GM19043 (cell line): ENCODE results near the gene EMSY.
"Not testable (repeated sequence)": the region's sequence is repeated elsewhere in the genome, so short reads cannot be mapped to it uniquely, and the experiment has no call there.

ENCODE experiments used
- ATAC-seq: cut with Tn5 transposase; IDR thresholded peaks from one replicate; pipeline ENCODE4 v1.9.1; 2021; ENCODE audit warnings: low read depth; ENCODE audit not compliant: unreplicated experiment

The EMSY gene

DNA sequence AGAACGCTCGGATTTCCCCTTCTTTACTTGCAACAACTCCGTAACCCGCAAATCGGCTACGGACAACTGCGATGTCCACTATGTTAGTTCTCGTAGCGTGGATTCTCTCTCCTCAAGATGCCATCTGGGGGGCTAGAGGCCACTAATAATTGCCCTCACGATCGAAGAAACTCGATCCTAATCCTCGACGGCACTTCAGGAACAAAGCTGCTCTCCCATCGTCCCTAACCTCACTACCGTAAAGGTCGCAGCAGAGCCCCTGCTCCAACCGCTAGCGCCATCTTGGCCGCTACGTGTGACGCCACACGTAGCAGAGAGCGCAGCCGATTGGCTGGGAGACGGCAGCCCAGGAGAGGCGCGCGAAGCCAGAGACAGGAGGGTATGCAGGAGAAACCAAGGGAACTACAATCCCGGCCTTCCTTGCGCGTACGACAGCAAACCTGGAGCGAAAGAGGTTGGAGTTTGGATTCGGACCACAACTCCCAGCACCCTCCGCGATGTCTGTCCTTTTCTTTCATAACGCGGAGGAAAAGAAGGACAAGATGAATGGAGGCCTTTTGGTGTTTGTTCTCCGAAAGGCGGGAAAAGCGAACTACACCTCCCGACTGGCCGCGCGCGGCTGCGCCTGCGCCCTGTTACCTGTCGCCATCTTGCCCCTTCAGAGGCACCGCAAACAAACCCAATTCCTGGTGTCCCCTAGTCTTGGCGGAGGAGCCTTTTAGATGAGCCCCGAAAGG is at the start of gene EMSY:
TSS of gene EMSY (plus strand) at position 635 of the 737 bp plus-strand sequence. CDS start 1,921 bp downstream, outside the sequence.
- peak; percentile 96 for ATAC-seq

- no peak for ATAC-seq
These were observed 49.5 kb upstream of the EMSY start for GRCh38 chr11:76395296-76395695.

GRCh38 chr11:76397383-76397782 is 47.4 kb upstream of the EMSY start:
- peak; percentile 53 for ATAC-seq

GRCh38 chr11:76400967-76401366 is 43.9 kb upstream of the EMSY start:
- ATAC-seq = no peak

GRCh38 chr11:76401484-76401883 is 43.3 kb upstream of the EMSY start:
- not testable (repeated sequence) for ATAC-seq

DNA sequence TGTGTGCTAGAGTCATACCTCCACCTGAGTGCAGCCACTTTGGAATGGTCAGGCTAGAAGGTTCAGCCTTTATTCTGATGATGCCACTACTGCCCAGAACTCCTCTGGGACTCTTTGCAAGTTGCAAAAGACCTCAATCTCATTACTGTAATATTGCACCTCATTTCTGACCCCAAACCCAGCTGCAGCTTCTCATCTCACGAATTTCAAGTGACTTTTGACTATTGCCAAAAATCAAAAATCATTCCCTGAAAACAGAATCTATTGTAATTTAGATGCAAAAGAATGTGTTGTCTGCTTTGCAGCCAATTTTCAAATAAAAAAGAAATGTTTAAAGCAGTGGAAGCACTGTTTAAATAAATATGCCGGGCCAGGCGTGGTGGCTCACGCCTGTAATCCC is 38.5 kb upstream of the EMSY start:
- no peak for ATAC-seq

DNA sequence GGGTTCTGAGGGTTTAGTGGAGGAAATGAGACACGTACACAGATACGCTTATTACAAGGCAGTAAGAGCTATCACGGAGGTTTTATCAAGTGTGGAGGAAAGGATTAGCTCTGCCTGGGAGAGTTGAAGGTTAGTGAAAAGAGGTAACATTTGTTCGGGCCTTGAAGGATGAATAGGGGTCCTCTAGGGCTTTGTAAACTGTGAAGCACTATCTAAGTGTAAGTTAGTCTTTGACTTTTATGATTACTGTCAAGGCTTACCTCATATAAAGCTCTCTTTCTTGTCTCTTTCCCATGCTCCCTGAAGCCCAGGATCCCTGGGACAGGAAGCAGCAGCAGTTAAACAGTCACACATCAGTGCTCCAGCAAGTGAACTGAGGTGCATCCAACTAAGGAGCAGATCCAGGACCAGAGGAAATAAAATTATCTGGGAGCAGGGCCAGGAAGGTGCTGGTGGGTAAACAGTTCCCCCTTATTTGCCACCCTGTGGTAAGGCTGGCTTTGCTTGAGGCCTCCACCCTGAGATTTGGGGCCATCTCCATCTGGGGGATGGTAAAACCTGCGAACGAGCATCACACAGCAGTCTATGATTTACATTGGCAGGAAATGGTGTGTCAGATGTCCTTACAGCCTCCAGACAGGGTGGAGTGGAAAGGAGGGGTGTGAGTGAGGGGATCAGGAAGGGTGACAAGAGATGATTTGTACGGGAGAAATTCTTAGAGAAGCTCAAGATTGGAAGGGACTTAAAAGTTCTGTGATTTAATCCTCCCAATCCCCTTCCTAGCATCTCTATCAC is 36.5 kb upstream of the EMSY start:
- no peak for ATAC-seq

DNA sequence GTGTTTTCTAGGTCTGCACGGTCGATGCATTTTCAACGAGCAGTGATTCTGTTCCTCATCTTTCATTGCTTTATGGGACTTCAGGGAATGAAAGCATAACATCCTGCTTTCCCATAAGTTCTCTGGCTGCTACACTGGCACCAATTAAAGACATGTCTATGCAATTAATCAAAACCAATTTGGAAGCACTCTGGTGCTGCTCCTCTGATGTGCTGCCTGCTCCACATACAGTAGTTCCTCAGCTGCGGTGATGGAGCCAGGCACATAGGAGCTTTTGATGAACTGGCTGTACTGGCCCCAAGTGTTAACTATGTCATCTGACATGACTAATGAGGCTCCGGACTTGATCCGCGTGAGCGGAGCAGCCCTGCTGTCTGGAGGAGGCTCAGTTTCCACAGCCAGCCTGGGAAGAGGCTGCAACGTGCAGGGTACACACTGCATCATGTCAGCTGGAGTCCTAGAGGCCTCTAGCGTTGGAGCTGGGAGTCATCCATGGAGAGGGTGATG is 33.9 kb upstream of the EMSY start:
- no peak for ATAC-seq

GRCh38 chr11:76415073-76415472 is 29.7 kb upstream of the EMSY start:
- no peak for ATAC-seq

- ATAC-seq = no peak
These were observed 24.9 kb upstream of the EMSY start for GRCh38 chr11:76419896-76420295.

DNA sequence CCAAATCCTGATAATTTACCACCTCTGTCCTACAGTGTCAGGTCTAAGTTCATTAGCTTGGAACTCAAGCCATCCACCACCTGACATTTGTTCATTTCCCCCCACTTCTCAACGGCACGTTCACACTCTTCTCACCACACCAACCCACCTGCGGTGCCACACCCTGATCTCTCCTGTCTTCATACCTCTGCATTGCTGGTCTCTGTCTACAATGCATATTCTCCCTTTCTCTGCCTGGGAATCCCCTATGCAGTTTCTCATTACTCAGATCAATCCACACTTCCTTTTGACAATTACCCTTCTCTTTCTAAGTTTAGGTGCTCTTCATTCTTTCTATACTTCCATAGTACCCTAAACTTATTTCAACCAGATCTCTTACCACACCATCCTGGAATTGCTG is 20.4 kb upstream of the EMSY start:
- ATAC-seq = peak; percentile 64

GRCh38 chr11:76424891-76425290 is 19.9 kb upstream of the EMSY start:
- no peak for ATAC-seq

DNA sequence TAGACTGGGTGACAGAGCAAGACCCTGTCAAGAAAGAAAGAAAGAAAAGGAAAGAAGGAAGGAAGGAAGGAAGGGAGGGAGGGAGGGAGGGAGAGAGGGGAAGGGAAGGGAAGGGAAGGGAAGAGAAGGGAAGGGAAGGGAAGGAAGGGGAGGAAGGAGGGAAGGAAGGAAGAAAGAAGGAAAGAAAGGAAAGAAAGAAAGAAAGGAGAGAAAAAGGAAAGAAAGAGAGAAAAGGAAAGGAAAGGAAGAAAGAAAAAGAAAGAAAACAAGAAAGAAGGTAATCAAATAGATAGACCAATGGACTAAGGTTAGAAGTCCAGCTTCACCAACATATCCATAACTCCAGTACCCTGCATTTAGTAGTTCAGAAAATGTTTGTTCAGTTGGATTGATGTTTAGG is 18.2 kb upstream of the EMSY start:
- no peak for ATAC-seq

DNA sequence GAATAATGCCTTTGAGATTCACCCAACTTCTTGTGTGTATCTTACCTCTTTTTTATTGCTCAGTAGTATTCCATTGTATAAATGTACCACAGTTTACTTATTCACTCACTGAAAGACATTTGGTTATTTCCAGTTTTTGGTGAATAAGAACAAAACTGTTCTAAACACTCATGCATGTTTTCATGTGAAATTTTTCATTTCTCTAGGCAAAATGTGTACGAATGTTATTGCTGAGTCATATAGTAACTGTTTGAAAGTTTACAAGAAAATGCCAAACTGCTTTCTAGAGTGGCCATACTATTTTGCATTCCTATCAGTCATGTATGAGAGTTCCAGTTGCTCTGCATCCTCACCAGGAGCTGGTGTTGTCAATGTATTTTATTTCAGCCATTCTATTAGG is 8.8 kb upstream of the EMSY start:
- ATAC-seq = no peak

DNA sequence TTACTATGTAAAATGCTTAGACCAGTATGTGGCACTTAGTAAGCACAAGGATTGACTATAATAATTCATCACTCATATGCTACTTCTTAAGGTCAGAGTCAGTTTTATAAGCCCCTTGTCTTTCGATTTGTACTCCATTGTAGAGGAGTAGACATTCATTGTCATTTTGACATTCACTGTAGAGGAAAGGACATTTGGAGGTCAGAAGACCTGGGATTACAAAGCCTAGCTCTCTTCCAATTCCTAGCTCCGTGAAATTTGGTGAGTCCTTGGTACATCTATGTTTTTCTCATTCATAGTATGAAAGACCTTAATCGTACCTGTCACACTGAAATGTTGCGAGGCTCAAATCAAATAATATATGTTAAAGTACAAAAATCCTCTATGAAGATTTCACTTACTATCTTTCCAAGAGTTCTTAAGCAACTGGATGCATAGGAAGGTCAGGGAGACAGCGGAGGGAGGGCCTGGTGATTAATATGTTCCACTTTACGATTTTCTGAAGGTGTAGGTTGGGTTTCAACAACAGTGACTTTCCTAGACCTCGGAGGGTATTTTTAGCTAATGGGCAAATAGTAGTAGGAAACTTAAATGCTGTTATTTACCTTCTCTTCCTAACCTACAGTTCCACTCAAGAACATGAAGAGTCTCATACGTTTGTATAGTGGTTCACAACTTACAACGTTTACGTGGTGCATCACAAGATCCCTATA is 1.4 kb upstream of the EMSY start:
- no peak for ATAC-seq

DNA sequence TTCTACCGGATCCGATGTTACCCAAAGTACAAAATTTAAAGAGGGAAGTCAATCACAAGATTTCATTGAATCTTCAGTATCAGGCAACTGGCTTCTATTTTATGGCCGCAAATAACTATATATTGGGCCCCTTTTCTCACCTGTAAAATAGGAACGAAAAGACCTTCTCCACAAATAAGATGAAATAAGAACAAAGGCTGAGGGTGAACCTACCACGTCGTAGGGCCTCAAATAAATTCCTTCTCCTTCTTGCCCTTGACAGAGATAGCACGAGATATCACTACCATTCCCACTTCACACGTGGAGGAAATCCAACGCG is 794 bp upstream of the EMSY start:
- no peak for ATAC-seq

GRCh38 chr11:76445121-76446084 is 585 bp downstream of the EMSY start:
- ATAC-seq = peak; percentile 10

DNA sequence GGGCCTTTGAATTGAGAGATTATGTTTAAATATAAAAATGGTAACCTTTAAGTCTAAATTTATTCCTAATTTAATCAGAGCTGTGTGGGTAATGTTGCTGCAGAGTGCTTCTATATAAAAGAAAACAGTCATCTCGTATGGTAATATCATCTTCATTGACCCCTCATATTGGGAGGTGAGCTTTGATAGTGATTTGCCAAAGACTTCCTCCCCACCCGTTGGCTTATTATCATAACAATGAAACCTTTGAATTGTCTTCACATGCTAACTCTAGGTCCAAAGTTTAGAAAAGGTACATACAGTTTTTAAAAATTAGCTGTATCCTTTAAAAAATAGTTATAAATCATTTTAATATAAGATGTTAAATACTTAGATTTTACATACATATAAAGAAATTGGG is 3.7 kb downstream of the EMSY start:
- no peak for ATAC-seq

DNA sequence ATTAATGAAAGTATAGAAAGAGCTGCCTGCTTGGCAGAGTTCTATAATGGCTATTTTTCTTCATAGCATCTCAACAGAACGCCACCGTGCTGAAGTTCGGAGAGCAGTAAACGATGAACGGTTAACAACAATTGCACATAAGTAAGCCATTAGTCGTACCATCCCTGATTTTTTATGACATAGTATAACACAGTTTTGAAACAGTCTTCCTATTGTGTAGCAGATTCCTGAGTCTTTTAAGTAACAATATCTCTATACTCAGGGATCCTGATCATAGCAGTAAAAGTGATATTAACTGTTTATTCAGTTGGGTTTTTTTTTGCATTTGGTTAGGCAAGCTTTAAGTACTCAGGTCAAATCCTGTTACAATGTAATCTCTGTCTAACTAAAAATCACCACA is 8.4 kb downstream of the EMSY start:
- no peak for ATAC-seq

GRCh38 chr11:76455331-76455730 is 10.5 kb downstream of the EMSY start:
- ATAC-seq = no peak
